ENCODE data around the gene KCNAB1. TPM values are rescaled to one million over a fixed set of nuclear protein-coding genes. Genes with fewer than 3 reads are reported as not detected.

Gene KCNAB1
- polyA plus RNA-seq, 1 donor from 2014 or later = 0.26 TPM

GRCh38 chr3:156404217-156404616, 283.8 kb downstream of the KCNAB1 start:
- H3K27ac Mint-ChIP-seq = no peak overlapping the region
- no peaks in the 10 kb centered on the region for H3K27me3 Mint-ChIP-seq
- peaks cover 0 to 1% (median 0%) of the 10 kb centered on the region in 3 donors for H3K9me3 Mint-ChIP-seq
- H3K36me3 Mint-ChIP-seq = peaks cover 3% of the 10 kb centered on the region
- H3K4me3 Mint-ChIP-seq = no peak overlapping the region
- H3K4me1 Mint-ChIP-seq = no peaks in the 10 kb centered on the region

GRCh38 chr3:156406393-156406792, 286.0 kb downstream of the KCNAB1 start:
- no peaks in the 10 kb centered on the region for H3K4me1 Mint-ChIP-seq
- peak overlapping the region in 1 of 3 donors; percentile 33 for H3K27ac Mint-ChIP-seq
- no peak overlapping the region for H3K4me3 Mint-ChIP-seq
- peaks cover 6% of the 10 kb centered on the region for H3K36me3 Mint-ChIP-seq
- peaks cover 2% of the 10 kb centered on the region for H3K27me3 Mint-ChIP-seq
- peaks cover 0 to 1% (median 0%) of the 10 kb centered on the region in 3 donors for H3K9me3 Mint-ChIP-seq

- Mint-ChIP-seq H3K4me1 (no peaks in the 10 kb centered on the region), H3K36me3 (peaks cover 6% of the 10 kb centered on the region), H3K4me3 (no peak overlapping the region), H3K27ac (no peak overlapping the region), H3K9me3 (peaks cover 0 to 1% (median 0%) of the 10 kb centered on the region in 3 donors), H3K27me3 (peaks cover 5% of the 10 kb centered on the region)
Observed at GRCh38 chr3:156407617-156408225, 287.3 kb downstream of the KCNAB1 start.

GRCh38 chr3:156409694-156410093, 289.3 kb downstream of the KCNAB1 start:
- Mint-ChIP-seq H3K36me3 (peaks cover 6% of the 10 kb centered on the region), H3K27ac (no peak overlapping the region), H3K4me1 (no peaks in the 10 kb centered on the region), H3K4me3 (no peak overlapping the region), H3K9me3 (peaks cover 0 to 1% (median 0%) of the 10 kb centered on the region in 3 donors), H3K27me3 (peaks cover 11% of the 10 kb centered on the region)

- H3K9me3 Mint-ChIP-seq = no peaks in the 10 kb centered on the region
- no peak overlapping the region for H3K27ac Mint-ChIP-seq
- H3K27me3 Mint-ChIP-seq = peaks cover 14% of the 10 kb centered on the region
- H3K4me3 Mint-ChIP-seq = no peak overlapping the region
- H3K4me1 Mint-ChIP-seq = no peaks in the 10 kb centered on the region
- H3K36me3 Mint-ChIP-seq = peaks cover 5% of the 10 kb centered on the region
Observed at GRCh38 chr3:156412600-156412999, 292.2 kb downstream of the KCNAB1 start.

GRCh38 chr3:156413293-156413892, 293.0 kb downstream of the KCNAB1 start:
- Mint-ChIP-seq H3K27ac (no peak overlapping the region), H3K4me1 (no peaks in the 10 kb centered on the region), H3K9me3 (no peaks in the 10 kb centered on the region), H3K27me3 (peaks cover 14% of the 10 kb centered on the region), H3K4me3 (no peak overlapping the region), H3K36me3 (peaks cover 3% of the 10 kb centered on the region)

- H3K27ac Mint-ChIP-seq = no peak overlapping the region
- no peak overlapping the region for H3K4me3 Mint-ChIP-seq
- no peaks in the 10 kb centered on the region for H3K9me3 Mint-ChIP-seq
- no peaks in the 10 kb centered on the region for H3K36me3 Mint-ChIP-seq
- peaks cover 12% of the 10 kb centered on the region for H3K27me3 Mint-ChIP-seq
- H3K4me1 Mint-ChIP-seq = no peaks in the 10 kb centered on the region
Observed at GRCh38 chr3:156416846-156417558, 296.6 kb downstream of the KCNAB1 start.

DNA sequence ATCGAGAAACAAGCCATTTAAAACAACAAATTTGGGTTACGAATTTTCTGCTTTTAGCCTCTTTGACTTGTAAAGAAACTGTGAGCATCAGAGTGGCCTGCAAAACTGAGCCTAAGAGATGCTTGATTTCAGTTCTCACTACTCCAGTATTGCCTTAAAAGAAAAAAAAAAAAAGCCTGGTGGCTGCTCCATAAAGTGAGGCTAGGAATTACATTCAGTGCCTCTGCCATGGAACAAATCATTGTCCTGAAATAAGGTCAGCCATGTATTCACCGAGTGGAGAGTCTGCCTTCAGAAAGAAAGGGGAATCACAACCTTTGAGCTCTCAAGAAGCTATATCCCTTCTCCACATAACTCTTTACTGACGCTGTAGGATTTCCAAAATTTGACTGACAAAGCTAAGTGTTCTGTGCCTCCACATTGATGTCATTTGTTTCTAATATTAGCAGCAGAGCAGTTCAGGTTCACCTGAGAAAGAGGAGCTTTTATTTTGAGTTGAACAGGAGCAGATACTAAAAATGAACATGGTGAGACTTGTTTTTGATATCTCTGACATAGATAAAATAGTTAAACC, 297.3 kb downstream of the KCNAB1 start:
- Mint-ChIP-seq H3K27ac (no peak overlapping the region), H3K36me3 (no peaks in the 10 kb centered on the region), H3K4me1 (no peaks in the 10 kb centered on the region), H3K9me3 (no peaks in the 10 kb centered on the region), H3K4me3 (no peak overlapping the region), H3K27me3 (peaks cover 9% of the 10 kb centered on the region)

- Mint-ChIP-seq H3K36me3 (no peaks in the 10 kb centered on the region), H3K4me1 (no peaks in the 10 kb centered on the region), H3K9me3 (no peaks in the 10 kb centered on the region), H3K27me3 (peaks cover 8% of the 10 kb centered on the region), H3K4me3 (no peak overlapping the region), H3K27ac (no peak overlapping the region)
Observed at GRCh38 chr3:156418428-156418827, 298.1 kb downstream of the KCNAB1 start.

DNA sequence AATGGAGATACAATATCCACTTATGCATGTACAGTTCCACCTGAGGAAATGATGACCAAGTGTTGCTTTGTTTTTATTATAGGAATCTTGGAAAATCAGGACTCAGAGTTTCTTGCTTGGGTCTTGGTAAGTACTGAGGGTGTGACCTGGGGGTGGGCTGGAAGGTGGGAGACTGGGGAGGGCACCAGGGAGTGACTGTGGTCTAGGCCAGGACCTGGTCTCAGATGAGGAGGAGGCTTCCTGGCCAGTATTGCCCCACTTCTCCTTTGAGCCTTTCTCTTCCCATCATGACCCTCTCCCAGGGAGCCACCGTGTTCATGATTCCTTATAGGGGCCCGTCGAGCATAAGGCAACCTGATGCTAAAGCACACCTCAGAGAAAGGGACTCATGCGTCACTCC, 301.2 kb downstream of the KCNAB1 start:
- no peaks in the 10 kb centered on the region for H3K36me3 Mint-ChIP-seq
- H3K27me3 Mint-ChIP-seq = peaks cover 3% of the 10 kb centered on the region
- H3K4me1 Mint-ChIP-seq = peaks cover 0 to 4% (median 3%) of the 10 kb centered on the region in 3 donors
- peaks cover 0 to 2% (median 0%) of the 10 kb centered on the region in 3 donors for H3K9me3 Mint-ChIP-seq
- H3K27ac Mint-ChIP-seq = no peak overlapping the region
- H3K4me3 Mint-ChIP-seq = no peak overlapping the region

GRCh38 chr3:156424758-156425157, 304.4 kb downstream of the KCNAB1 start:
- H3K27me3 Mint-ChIP-seq = peaks cover 3% of the 10 kb centered on the region
- peaks cover 0 to 2% (median 0%) of the 10 kb centered on the region in 3 donors for H3K9me3 Mint-ChIP-seq
- no peak overlapping the region for H3K4me3 Mint-ChIP-seq
- no peaks in the 10 kb centered on the region for H3K36me3 Mint-ChIP-seq
- no peak overlapping the region for H3K27ac Mint-ChIP-seq
- H3K4me1 Mint-ChIP-seq = peaks cover 0 to 4% (median 3%) of the 10 kb centered on the region in 3 donors

DNA sequence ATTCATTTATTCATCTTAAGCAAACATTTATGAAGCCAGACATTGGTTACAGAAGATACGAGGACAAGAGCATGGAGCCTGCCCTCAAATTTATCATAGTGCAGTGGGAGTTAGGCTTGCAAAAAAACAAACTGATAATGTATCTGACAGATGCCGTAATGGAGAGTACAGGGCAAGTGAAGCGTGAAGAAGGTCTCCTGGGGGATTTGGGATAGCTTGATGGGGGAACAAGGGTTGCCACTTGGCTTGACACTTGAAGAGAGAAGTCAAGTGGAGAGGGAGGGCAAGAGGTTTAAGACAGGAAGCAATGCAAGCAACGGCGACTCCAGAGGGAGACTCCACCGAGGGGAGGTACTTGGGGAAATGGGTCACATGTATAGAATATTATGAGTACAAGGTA, 305.3 kb downstream of the KCNAB1 start:
- Mint-ChIP-seq H3K4me1 (peaks cover 0 to 5% (median 4%) of the 10 kb centered on the region in 3 donors), H3K4me3 (no peak overlapping the region), H3K9me3 (peaks cover 0 to 2% (median 0%) of the 10 kb centered on the region in 3 donors), H3K36me3 (no peaks in the 10 kb centered on the region), H3K27ac (no peak overlapping the region), H3K27me3 (peaks cover 4% of the 10 kb centered on the region)

- H3K4me3 Mint-ChIP-seq = no peak overlapping the region
- H3K4me1 Mint-ChIP-seq = peaks cover 0 to 5% (median 4%) of the 10 kb centered on the region in 3 donors
- no peaks in the 10 kb centered on the region for H3K36me3 Mint-ChIP-seq
- H3K9me3 Mint-ChIP-seq = peaks cover 0 to 2% (median 0%) of the 10 kb centered on the region in 3 donors
- no peak overlapping the region for H3K27ac Mint-ChIP-seq
- H3K27me3 Mint-ChIP-seq = peaks cover 9% of the 10 kb centered on the region
Observed at GRCh38 chr3:156429125-156429524, 308.7 kb downstream of the KCNAB1 start.

DNA sequence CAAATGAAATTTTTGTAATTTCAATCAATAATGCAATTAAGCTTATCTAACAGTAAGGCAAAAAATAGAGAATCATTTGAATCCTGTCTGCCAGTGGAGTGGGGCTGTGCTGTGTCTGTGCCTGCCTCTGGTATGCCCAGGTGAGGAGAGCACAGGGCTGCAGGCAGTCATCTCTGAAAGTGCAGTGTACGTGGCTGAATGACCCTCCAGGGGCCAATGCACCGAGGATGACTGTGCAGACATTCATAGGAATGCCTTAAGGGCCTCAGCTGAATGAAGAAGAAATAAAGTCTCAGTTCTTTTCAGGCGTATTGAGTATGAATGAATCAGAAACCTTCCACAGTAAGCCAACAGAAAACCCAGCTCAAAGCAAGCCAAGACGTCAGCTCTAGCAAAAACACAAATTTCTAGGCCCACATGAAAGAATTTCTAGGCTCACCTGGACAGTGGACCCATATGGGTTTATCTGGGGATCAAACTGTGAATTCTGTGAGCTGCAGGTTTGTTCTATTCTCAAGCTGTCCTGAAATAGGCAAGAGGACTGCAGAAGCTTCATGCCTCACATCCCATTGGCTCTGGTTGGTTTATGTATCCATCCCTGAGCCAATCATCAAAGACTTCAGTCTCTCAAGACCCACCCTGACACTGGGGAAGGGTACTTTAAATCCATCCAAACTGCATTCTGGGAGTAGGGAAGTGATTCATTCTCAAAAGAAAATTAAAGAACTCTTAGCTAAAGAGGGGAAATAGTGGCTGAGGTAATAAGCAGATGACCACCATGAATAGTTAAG, 311.2 kb downstream of the KCNAB1 start:
- no peak overlapping the region for H3K4me3 Mint-ChIP-seq
- peaks cover 0 to 3% (median 0%) of the 10 kb centered on the region in 3 donors for H3K4me1 Mint-ChIP-seq
- H3K36me3 Mint-ChIP-seq = no peaks in the 10 kb centered on the region
- no peaks in the 10 kb centered on the region for H3K9me3 Mint-ChIP-seq
- peaks cover 6% of the 10 kb centered on the region for H3K27me3 Mint-ChIP-seq
- H3K27ac Mint-ChIP-seq = no peak overlapping the region

All from IgD-negative memory B cell (primary cell).